Osteoblast (primary cell): ENCODE measurements around the gene LACRT. TPM values are rescaled to one million over a fixed set of nuclear protein-coding genes. Genes with fewer than 3 reads are reported as not detected.
A peak's percentile ranks its signal among the peaks of the same experiment; 100 is the strongest.

ENCODE experiments used
- DNase-seq: peaks from one replicate; pipeline ENCODE4 v3.0.0; 2011; ENCODE audit warnings: low spot score, mixed read lengths; ENCODE audit not compliant: insufficient read length; ENCODE audit errors: missing footprints
- H2AFZ ChIP-seq: 2 replicates; pipeline ENCODE4 v1.6.0; 2011; ENCODE audit warnings: mild to moderate bottlenecking, low read length
- H3K27ac ChIP-seq: 2 replicates; pipeline ENCODE4 v1.5.1; 2011; ENCODE audit warnings: mild to moderate bottlenecking, low read depth, low read length, moderate library complexity
- H3K27me3 ChIP-seq: 2 replicates; pipeline ENCODE4 v1.6.0; 2012; ENCODE audit warnings: mild to moderate bottlenecking, control low read depth, inconsistent platforms, low read length, moderate library complexity; ENCODE audit not compliant: insufficient read depth
- H3K36me3 ChIP-seq: 2 replicates; pipeline ENCODE4 v1.5.1; 2011; ENCODE audit warnings: mild to moderate bottlenecking, low read length, control low read depth, moderate library complexity; ENCODE audit not compliant: insufficient read depth
- H3K4me1 ChIP-seq: 2 replicates; pipeline ENCODE4 v1.5.1; 2011; ENCODE audit warnings: mild to moderate bottlenecking, low read length, control low read depth, moderate library complexity; ENCODE audit not compliant: insufficient read depth
- H3K4me2 ChIP-seq: 2 replicates; pipeline ENCODE4 v1.6.0; 2011; ENCODE audit warnings: mild to moderate bottlenecking, low read length; ENCODE audit not compliant: insufficient read depth
- H3K4me3 ChIP-seq: fragments of 200-600 bp; sonication (generic); 3 replicates; pipeline ENCODE4 v1.5.1; 2012; ENCODE audit warnings: mild to moderate bottlenecking, low read length, inconsistent platforms; ENCODE audit not compliant: insufficient read depth
- H3K79me2 ChIP-seq: 2 replicates; pipeline ENCODE4 v1.6.0; 2012; ENCODE audit warnings: mild to moderate bottlenecking, low read length, control low read depth, inconsistent platforms; ENCODE audit not compliant: insufficient read depth
- H3K9me3 ChIP-seq: 2 replicates; pipeline ENCODE4 v1.5.1; 2011; ENCODE audit warnings: low read depth, low read length, control low read depth
- H4K20me1 ChIP-seq: 2 replicates; pipeline ENCODE4 v1.6.0; 2012; ENCODE audit warnings: mild to moderate bottlenecking, low read length, control low read depth; ENCODE audit not compliant: insufficient read depth
- total RNA-seq: library from RNA; depleted of rRNA; stranded (reverse); fragments of >200 nt; gene quantifications from 2 replicates; pipeline ENCODE4 v1.2.3, GENCODE V29; 2012
- TF ChIP-seq, protein P1 (sequence below): IDR thresholded peaks from 2 replicates; pipeline ENCODE4 v1.5.1; 2011; ENCODE audit warnings: mild to moderate bottlenecking, low read depth, low read length, moderate library complexity; ENCODE audit errors: extremely low read depth

Gene LACRT
- total RNA-seq, 1 donor: not detected

DNA sequence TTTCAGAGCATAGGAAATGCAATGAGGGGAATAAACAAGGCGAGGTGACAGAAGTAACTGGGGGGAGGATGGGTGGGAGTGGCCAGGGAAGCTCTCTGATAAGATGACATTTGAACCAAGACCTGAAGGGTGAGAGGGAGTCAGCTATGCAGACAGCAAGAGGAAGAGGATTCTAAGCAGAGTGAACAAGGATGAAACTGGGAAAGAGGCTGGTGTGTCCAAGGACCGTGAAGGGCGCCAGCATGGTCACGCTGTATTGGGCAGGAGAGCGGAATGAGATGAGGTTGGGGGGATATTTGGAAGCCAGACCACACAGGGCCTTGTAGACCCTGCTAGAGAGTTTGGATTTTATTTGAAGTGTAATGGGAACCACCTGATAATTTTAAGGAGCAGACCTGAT is 35.7 kb downstream of the LACRT start:
- Histone ChIP-seq H3K4me2 (no peak overlapping the region), H3K79me2 (no peaks in the 10 kb centered on the region), H3K27me3 (peaks cover 14% of the 10 kb centered on the region), H3K9me3 (no peaks in the 10 kb centered on the region), H4K20me1 (no peaks in the 10 kb centered on the region), H2AFZ (no peak overlapping the region), H3K4me3 (no peak overlapping the region), H3K27ac (no peak overlapping the region), H3K4me1 (no peaks in the 10 kb centered on the region), H3K36me3 (no peaks in the 10 kb centered on the region)
- TF ChIP-seq, protein P1, sequence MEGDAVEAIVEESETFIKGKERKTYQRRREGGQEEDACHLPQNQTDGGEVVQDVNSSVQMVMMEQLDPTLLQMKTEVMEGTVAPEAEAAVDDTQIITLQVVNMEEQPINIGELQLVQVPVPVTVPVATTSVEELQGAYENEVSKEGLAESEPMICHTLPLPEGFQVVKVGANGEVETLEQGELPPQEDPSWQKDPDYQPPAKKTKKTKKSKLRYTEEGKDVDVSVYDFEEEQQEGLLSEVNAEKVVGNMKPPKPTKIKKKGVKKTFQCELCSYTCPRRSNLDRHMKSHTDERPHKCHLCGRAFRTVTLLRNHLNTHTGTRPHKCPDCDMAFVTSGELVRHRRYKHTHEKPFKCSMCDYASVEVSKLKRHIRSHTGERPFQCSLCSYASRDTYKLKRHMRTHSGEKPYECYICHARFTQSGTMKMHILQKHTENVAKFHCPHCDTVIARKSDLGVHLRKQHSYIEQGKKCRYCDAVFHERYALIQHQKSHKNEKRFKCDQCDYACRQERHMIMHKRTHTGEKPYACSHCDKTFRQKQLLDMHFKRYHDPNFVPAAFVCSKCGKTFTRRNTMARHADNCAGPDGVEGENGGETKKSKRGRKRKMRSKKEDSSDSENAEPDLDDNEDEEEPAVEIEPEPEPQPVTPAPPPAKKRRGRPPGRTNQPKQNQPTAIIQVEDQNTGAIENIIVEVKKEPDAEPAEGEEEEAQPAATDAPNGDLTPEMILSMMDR: no peak
- no peak for DNase-seq

DNA sequence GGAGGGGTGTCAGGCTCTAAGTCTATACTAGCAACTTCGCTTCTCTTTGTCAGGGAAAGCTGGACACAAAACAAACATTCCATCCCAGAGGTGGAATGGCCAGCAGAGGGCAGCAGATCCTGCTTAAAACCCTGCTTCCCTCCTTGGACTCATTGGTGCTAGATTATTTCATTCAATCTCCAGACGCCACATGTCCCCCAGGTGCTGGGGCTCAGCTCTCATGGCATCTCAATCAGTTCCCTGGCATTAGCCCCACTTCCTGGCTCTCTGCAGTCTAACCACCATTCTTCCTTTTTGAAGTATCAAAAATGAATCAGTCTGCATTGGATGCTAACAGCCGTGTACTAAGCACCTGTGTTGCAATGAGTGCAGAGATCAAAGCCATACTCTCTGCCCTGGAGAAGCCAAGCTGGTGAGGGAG is 38.2 kb downstream of the LACRT start:
- DNase-seq: peak; percentile 92
- Histone ChIP-seq H4K20me1 (no peaks in the 10 kb centered on the region), H3K27me3 (peaks cover 16% of the 10 kb centered on the region), H3K4me1 (no peaks in the 10 kb centered on the region), H3K36me3 (no peaks in the 10 kb centered on the region), H3K9me3 (no peaks in the 10 kb centered on the region), H3K79me2 (no peaks in the 10 kb centered on the region), H3K4me3 (no peak overlapping the region), H2AFZ (no peak overlapping the region), H3K4me2 (no peak overlapping the region), H3K27ac (no peak overlapping the region)
- TF ChIP-seq, protein P1: peak; percentile 97

DNA sequence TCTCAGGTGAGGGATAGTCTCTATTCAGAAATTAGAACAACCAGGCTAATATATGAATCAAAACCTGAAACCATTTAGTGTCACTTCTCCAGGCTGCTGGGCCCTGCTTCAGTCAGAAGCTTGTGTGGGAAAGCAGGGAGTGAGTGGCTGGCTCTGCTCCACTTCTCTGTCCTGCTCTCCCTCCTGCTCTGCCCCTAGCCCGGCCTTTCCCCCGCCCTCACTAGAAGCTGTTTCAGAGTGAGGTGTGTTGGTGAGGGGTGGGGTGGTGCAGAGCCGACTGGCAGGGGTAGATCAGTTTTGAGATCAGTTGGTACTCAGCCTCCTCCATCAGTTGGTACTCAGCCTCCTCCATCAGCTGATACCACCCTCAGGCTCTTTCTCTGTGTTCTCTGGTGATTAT is 39.2 kb downstream of the LACRT start:
- H4K20me1 ChIP-seq: no peaks in the 10 kb centered on the region
- no peak for DNase-seq
- no peak overlapping the region for H3K4me3 ChIP-seq
- no peak overlapping the region for H3K27ac ChIP-seq
- H2AFZ ChIP-seq: no peak overlapping the region
- no peaks in the 10 kb centered on the region for H3K4me1 ChIP-seq
- H3K79me2 ChIP-seq: no peaks in the 10 kb centered on the region
- H3K9me3 ChIP-seq: no peaks in the 10 kb centered on the region
- TF ChIP-seq, protein P1: no peak
- peaks cover 16% of the 10 kb centered on the region for H3K27me3 ChIP-seq
- H3K4me2 ChIP-seq: no peak overlapping the region
- H3K36me3 ChIP-seq: no peaks in the 10 kb centered on the region

DNA sequence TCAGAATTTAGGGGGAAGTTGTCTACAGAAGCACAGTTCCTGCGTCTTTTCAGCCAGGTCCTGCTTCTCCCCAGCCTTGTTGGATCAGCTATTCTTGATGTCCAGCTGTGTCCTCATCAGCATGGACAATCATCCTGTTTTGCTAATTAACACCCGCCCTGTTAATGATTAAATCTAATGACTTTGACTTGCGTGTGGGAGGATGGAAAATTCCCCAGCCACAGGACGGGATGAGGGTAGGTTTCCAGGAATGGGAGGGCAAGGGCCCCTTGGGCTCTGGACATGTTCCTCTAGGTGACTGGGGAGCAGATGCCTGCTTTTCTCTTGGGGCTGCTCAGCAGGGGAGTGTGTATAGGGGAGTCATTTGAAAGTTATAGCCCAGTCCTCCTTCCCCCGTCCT is 41.0 kb downstream of the LACRT start:
- TF ChIP-seq, protein P1: no peak
- Histone ChIP-seq H3K27ac (no peak overlapping the region), H3K4me3 (no peak overlapping the region), H3K36me3 (no peaks in the 10 kb centered on the region), H3K9me3 (no peaks in the 10 kb centered on the region), H3K4me2 (no peak overlapping the region), H3K27me3 (peaks cover 27% of the 10 kb centered on the region), H3K4me1 (no peaks in the 10 kb centered on the region), H3K79me2 (no peaks in the 10 kb centered on the region), H4K20me1 (no peaks in the 10 kb centered on the region), H2AFZ (no peak overlapping the region)
- DNase-seq: no peak
